Measurements from ENCODE around the gene SZRD1.

SZRD1 gene

DNA sequence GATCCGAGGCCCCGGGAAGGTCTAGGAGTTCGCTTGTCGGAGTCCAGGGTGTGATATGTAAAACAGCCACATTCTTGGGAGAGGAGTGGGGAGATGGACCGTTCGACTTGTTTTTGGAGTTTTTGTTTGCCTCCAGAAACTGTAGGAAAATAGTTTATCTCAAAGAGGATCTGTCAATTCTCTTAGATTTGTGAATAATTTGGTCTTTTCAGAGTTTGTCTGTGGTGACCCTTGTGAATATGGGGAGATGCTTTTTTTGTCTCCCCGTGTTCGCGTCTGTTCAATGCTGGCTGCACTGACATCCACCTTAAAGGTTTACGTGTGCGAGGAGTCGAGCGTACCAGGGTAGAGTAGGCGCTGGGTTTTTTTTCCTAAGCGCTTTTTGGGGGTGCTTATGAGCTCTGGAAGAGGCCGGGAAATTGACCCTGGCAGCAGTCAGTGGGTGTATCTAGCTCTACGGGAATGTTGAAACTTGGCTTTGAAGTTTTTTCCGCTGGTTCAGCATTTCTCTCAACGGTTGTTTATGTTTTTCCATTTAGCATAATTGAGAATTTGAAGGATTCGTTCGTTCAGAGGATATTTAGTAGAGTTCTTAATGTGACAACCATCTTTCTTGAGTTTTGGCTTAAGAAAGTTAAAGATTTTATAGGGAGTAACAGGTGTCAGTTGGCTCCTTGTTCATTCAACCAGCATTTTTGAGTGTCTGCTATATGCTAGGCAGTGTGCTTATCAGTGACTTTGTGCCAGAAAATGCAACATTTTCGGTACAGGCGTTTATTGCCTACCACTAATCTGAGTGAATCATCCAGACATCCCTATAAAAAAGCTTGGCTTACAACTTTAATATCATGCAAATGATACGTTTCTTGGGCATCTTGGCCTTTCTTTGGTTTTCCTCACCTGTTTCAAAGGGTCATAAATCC lies 1.2 kb downstream of the SZRD1 start:
- DNase-seq, result no peak

DNA sequence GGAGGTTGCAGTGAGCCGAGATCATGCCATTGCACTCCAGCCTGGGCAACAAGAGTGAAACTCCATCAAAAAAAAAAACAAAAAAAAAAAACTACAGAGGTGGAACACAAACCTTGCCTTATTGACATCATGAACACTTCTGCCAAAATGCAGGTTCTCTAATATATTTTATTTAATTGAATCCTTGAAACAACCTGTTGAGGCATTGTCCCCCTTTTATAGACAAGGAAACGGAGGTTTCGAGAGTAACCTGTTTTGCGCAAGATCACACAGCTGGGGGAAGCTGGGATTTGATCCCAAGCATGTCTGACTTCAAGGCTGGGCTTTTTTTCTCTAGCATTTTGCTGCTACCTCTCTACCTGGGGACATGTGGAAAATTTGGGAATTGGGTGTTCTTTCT lies 2.8 kb downstream of the SZRD1 start:
- no peak for DNase-seq

DNA sequence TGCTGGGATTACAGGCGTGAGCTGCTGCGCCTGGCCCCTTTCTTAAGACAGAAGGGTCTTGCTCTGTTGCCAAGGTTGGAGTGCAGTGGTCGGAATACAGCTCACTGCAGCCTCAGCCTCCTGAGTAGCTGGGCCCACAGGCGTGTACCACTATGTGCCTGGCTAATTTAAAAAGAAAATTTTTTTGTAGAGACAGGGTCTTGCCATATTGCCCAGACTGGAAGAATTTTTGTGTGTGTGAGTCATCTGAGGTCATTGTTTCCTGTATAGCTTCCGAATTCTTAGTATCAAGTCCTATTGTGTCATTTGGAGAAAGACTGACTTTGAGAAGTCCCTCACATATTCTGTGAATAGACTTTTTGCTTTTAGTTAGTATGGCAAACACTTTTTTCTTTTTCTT lies 4.7 kb downstream of the SZRD1 start:
- peak; percentile 73 for DNase-seq

DNA sequence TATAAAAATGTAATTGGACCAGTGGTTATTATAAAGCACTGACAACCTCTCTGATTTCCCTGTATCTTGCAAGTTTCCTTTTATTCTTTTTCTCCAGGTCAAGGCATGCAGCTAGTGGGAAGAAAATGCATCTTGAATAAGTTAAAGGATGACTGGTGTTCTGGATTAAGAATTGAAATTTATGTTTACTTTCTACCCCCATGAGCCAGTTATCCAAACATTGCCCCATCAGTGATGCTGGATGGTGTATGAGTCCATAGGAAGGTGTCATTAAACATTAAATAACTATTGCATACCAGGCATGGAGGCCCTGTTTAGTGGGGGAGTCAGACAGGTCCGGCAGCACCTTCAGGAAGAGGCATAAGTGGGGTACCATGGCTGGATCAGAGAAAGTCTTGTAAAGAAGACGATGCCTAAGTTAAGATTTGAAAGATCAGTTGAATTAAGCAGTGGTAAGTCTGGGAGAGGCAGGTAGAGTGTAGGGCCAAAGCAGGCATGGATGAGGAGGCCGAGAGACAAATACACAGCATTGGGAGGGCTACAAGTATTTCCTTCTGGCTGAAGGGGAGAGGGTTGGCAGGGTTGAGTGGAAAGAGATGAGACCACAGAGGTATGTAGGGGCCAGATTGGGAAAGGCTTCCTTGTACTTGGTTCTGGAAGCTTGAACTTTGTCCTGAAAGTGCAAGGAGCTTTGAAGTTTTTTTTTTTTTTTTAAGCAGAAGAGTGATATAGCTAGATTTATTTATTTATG lies 5.7 kb downstream of the SZRD1 start:
- DNase-seq, result peak; percentile 56

DNA sequence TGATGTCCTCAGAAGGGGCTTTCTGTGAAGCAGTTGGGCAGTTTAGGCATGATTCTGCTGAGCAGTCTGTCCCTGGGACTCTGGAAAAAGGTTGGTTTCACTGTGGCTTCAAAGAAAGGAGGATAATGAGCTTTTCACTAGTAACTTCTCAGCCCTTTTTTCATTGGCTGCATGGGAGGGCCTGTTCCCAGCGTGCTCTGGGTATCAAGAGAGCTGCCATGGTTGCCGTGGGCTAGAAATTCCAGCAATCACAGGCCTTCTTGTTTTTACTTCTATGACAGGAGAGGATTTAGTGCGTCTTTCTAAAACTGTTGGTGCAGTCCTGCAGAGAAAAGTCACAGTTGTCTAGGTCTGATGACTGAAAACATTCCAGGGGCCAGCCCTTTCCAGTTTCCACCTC lies 7.2 kb downstream of the SZRD1 start:
- DNase-seq, result no peak

DNA sequence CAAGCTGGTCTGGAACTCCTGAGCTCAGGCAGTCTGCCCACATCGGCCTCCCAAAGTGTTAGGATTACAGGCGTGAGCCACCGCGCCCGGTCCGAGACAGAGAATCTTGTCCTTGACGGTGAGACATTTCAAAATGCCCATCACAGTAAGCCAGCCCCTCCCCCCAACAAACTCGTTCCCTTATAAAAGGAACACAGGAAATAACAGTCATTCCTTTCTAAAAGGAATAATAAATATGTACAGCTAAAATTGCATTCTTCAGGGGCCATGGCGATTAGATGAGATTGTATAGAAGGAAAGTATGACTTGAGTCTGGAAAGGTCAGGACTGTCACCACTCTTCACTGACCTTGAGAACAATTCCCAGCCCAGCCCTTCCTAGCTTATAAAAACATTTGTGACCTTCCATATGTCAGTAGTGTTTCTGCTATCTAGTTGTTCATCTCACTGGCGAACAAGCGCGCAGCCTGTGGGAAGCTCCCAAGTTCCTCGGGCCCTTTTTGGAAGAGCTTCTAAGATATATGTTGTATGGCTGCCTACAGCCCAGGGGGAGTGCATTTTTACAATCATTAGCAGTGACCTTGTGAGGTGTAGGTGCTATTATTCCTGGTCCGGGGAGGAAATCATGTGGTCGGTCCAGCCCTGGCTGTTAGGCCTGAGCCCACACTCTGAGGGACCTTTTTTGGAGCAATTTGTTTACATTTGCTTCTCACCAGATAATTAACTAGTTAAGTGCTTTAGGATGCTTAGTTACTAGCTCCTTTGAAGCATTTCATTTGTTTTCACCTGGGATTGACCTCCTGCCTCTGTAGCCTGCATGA lies 8.7 kb downstream of the SZRD1 start:
- peak; percentile 85 for DNase-seq

DNA sequence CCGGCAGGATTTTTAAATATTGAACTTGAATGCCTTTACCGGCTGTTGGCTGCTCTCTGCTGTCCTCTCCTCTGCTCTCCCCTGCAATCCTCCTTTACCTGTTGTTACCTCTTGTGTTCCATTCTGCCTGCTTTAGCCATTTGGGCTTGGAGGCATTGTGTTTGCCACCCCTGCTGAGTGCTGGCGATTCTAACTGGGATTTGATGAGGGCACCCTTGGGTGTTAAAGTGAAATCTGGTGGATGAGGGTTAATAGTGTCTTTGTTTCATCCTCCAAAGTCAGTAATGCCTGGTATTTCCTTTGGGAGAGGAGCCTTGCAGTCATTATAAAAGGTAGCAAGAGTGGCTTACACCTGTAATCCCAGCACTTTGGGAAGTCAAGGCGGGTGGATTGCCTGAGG lies 9.9 kb downstream of the SZRD1 start:
- DNase-seq, result no peak

DNA sequence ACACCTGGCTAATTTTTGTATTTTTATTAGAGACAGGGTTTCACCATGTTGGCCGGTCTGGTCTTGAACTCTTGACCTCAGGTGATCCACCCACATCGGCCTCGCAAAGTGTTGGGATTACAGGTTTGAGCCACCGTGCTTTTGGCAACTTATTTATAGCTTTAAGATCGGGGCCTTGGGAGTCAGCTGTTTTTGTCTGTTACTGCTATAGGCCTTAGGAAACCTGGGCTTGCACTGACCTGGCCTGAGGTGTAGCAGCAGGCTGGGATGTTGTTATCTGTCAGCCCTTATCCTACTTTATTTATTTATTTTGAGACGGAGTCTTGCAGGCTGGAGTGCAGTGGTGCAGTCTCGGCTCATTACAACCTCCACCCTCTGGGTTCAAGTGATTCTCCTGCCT lies 11.4 kb downstream of the SZRD1 start:
- no peak for DNase-seq

DNA sequence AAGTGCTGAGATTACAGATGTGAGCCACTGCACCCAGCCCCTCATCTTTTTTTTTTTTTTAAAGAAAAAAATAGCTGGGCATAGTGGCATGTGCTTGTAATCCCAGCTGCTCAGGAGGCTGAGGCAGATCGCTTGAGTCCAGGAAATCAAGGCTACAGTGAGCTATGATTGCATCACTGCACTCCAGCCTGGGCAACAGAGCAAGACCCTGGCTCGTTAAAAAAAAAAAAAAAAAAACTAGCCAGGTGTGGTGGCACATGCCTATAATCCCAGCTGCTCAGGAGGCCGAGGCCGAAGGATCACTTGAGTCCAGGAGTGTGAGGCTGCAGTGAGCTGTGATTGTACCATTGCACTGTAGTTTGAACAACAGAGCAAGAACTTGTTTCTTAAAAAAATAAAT lies 13.8 kb downstream of the SZRD1 start:
- no peak for DNase-seq

DNA sequence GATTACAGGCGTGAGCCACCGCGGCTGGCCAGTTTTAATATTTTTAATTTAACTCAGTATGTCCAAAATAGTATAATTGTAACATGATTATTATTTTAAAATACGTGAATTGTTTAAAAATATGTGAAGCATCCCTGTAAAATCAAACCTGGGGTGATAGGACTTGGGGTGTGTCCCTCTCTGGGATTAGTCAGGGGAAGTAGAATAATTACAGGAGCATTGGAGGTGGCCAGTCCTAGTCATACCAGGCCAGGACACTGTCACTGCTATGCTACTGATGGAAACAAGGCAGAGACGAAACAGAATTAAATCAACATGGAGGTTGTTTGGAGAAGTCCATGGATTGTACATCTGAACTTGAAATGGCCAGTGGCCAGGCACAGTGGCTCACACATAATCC lies 16.8 kb downstream of the SZRD1 start:
- DNase-seq, result no peak

DNA sequence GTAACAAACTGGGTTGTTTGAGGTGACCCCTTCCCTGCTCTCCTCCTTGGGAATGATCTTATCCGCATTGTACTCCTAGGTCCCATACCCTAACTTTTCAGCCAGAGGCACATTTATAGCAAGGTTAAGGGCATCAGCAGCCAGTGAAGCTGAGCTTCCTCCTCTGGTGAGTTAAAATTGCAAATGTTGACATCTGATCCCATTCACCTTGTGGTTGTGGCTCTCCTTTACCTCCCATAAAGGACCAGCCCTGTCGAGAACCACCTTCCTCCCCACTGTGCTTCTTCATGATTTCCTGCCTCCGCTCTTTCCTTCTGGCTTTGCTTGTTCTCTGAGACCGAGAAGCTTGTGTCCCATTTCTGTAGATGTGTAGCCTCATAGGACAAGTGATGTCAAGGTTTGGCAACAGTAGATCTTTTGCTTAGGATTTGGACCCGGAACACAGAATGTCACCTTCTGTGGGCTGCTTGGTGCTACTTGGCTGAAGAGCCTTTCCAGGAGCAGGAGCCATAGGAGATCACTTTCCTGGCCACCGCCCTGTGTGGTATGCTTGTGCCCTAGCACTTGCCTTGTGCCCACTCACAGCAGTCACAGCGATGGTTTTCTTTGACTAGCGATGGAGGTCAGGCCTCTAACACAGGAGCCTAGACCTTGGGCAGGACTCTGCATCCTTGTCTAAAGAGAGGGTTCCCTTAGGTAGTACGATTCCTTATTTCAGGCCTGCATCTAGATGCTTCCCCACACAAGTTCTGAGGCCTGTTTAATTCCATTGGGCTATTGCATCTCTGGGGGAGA lies 18.8 kb downstream of the SZRD1 start:
- DNase-seq, result no peak

DNA sequence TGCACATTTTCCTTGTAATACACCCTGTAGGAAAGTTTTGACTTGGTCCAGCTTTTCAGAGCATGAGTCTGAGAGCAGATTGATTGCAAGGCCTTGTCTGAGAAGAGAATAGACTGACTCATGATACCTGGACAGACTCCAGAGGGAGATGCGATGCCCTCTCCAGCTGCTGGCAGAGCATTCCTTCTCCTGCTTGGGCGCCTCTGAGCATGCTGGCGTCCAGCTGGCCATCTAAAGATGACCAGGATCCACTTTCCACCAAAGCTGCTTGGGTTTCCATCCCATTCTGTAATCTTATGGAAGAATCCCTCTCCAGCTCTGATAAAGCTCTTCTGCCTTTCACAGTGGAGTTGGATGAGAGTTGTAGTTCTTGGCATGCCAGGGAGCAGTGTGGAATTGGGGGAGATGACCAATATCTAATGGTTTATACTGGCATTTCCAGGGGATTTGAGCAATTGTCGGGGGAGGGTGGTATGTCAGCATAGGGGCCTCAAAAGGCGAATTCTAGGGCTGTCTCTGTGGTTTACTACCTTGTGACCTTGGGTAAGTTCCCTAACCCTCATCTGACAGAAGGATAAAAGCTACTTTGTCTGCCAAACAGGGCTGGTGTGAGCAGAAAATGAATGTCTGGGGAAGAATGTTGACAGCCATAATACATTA lies 19.5 kb downstream of the SZRD1 start:
- DNase-seq, result peak; percentile 64

DNA sequence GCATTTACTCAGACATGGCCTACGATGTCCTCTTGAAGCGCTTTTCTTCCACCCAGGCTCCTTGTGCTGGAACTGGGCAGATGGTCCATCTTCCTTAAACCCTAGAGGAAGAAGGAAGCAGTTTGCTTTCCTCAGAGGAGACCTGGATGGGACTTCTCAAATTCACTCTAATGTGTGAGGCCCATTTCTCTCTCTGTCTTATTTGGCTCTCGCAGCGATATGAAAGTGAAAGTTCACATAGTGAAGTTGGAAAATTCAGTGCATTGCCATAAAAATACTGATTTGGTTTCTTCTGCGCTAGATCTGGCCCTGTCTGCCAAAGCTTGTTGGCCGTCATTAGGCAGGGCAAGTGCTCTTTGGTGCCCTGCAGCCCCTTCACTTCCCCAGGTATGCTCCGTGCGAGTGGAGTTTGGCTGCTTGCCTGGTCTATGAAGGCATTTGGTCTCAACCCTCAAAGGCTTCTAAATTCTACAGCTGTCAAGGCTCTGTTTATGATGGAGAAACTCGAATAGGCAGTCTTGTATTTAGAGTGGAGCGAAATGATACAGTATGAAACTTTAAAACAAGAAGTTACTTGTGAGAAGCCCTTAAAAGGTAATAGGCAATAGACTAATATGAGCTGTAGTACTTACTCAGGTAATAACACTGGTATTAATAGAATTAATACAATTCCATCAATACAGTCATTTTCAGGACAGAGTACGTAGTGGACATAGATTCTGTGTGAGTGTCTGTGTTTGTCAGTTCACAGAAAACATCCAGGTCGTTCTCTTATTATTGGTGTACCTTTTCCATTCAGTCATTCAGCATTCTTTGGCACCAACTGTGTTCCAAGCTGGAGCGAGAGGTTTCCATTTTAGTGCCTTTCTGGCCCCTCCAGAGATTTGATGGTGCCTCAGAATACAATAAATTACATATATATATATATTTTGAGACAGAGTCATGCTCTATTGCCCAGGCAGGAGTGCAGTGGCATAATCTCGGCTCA lies 20.5 kb downstream of the SZRD1 start:
- DNase-seq, result no peak

DNA sequence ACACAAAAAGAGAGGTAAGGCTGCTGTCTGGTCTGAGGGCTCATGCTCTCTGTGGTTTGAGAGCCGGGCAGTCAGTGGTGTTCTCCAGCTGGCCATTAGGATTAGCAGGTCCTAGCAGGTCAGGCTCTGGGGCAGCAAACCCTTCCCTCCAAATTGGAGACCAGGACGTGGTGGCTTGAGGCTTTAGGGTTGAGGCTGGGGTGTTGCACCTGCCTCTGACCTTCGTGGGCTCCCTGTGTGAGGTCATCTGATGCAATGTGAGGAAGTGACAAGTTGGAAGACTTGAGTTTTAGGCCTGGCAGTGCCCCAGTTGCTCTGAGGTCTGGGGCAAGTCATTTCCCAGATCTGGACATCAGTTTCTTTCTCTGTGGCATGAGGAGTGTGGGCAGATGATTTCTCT lies 24.4 kb downstream of the SZRD1 start:
- DNase-seq, result no peak

DNA sequence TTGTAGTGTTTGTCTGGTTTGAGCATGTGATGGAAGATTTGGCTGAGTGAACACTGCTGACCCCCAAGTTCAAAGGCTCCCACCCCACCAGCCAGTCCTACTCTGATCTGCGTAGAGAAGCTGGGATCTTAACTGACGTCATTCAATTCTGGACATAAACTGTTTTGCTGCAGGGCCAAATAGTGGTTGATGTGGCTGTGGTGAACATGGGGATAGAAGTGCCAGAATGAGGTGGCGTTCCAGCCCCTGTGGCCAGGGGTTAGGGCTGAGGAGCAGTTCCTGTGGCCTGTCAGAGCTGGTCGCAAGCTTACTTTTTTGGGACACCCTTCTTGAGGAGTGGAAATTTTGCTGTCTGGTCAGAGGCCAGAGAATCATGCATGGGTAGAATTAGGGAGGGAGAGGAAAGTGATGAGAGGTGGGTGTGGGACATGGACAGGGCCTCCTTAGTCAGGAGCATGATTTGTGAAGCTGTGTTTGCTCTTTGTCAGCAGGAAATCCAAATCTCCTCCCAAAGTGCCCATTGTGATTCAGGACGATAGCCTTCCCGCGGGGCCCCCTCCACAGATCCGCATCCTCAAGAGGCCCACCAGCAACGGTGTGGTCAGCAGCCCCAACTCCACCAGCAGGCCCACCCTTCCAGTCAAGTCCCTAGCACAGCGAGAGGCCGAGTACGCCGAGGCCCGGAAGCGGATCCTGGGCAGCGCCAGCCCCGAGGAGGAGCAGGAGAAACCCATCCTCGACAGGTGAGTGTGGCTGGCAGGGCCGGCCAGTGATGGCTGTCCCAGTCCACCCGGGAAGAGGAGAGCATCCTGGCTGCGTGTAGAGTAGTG lies 25.9 kb downstream of the SZRD1 start:
- no peak for DNase-seq

DNA sequence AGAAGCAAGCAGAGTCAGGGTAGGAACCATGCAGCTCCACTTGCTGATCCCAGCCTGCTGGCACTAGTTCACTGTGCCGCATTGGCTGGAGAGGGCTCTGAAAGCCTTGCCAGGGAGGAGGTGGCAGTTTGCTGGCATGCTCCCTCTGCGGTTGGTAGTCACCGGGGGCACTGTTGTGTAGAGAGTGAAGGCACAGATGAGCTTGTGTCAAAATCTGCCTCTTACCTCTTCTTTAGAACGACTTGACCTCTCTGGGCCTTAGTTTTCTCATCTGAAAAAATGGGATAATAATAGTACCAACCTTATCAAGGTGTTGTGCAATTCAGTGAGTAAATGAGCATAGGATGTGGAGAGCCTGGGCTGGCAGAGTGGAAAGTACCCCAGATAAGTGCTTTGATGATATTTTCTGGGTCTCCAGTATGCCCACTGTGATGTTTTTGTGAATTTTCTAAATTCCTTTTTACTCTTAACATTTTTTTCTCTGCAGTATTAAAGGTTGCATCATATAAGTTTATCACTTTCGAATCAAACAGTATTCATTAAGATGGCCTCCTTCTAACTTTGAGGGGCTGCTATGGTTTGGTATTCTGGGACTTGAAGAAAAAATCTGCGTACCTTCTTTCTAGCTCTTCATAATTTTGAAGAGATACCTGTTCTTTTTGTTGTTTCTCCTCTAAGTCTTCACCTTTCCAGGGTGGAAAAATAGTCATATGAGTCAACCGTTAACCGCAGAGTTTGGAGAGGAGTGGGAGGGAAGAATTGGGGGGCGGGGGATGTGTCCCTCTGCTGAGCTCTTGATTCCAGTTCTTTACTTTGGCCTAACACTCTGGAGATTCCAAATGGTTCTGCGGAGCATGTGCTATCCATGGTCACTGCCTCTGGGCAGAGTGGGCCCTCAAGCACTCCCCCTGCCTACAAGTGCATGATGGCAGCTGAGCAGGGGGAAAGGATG lies 26.8 kb downstream of the SZRD1 start:
- no peak for DNase-seq

DNA sequence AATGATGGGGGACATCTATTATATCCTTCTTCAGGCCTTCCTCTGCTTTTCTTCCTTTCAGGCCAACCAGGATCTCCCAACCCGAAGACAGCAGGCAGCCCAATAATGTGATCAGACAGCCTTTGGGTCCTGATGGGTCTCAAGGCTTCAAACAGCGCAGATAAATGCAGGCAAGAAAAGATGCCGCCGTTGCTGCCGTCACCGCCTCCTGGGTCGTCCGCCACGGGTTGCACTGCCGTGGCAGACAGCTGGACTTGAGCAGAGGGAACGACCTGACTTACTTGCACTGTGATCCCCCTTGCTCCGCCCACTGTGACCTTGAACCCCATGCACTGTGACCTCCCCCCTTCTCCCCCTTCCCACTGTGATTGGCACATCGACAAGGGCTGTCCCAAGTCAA lies 27.9 kb downstream of the SZRD1 start:
- DNase-seq, result no peak

DNA sequence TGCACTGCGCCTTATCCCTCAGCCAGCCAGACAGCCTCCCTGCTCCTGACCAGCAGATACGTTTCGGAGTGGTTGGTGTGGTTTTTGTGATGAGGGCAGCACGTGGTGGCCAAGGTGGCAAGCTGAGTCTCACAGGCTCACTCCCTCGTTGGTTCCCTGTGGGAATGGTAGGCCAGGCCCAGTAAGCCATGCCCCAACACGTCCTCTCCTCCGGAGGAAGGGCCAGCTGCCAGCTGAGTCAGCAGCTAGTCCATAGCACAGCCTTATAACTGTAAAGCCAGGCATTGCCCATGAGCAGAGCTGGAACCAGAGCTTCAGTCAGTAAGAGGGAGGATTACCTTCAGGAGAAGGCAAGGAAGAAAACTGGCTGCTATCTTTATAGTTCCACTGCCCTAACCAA lies 29.5 kb downstream of the SZRD1 start:
- peak; percentile 63 for DNase-seq

All from fibroblast of skin of scalp (primary cell).